Ishikawa (cell line): ENCODE data around the gene SPSB3.

Source experiments
- CEBPB ChIP-seq: IDR thresholded peaks from 2 replicates; pipeline ENCODE4 v1.6.1; 2012
- CREB1 ChIP-seq: IDR thresholded peaks from 2 replicates; pipeline ENCODE4 v1.6.1; 2012; ENCODE audit warnings: low read depth
- EGR1 ChIP-seq: IDR thresholded peaks from 2 replicates; pipeline ENCODE4 v1.6.1; 2012
- EP300 ChIP-seq: IDR thresholded peaks from 2 replicates; pipeline ENCODE4 v1.6.1; 2012; ENCODE audit warnings: borderline replicate concordance
- FOXM1 ChIP-seq: IDR thresholded peaks from 2 replicates; pipeline ENCODE4 v1.6.1; 2012; ENCODE audit warnings: low read depth, borderline replicate concordance
- NFIC ChIP-seq: IDR thresholded peaks from 2 replicates; pipeline ENCODE4 v1.6.1; 2012
- RAD21 ChIP-seq: IDR thresholded peaks from 2 replicates; pipeline ENCODE4 v1.6.1; 2012; ENCODE audit warnings: low read depth
- REST ChIP-seq: IDR thresholded peaks from 2 replicates; pipeline ENCODE4 v1.6.1; 2012; ENCODE audit warnings: low read depth, mild to moderate bottlenecking
- TAF1 ChIP-seq: IDR thresholded peaks from 2 replicates; pipeline ENCODE4 v1.6.1; 2012; ENCODE audit warnings: low read depth, mild to moderate bottlenecking
- TCF12 ChIP-seq: IDR thresholded peaks from 2 replicates; pipeline ENCODE4 v1.6.1; 2012; ENCODE audit warnings: low read depth
- TEAD4 ChIP-seq: IDR thresholded peaks from 2 replicates; pipeline ENCODE4 v1.6.1; 2012
- YY1 ChIP-seq: IDR thresholded peaks from 2 replicates; pipeline ENCODE4 v1.6.1; 2012; ENCODE audit warnings: low read depth
- ZBTB7A ChIP-seq: IDR thresholded peaks from 2 replicates; pipeline ENCODE4 v1.6.1; 2012; ENCODE audit warnings: low read depth
- TF ChIP-seq, protein P1 (sequence below): IDR thresholded peaks from 2 replicates; pipeline ENCODE4 v1.6.1; 2012
- TF ChIP-seq, protein P2 (sequence below): IDR thresholded peaks from 2 replicates; pipeline ENCODE4 v1.6.1; 2012

SPSB3 gene

DNA sequence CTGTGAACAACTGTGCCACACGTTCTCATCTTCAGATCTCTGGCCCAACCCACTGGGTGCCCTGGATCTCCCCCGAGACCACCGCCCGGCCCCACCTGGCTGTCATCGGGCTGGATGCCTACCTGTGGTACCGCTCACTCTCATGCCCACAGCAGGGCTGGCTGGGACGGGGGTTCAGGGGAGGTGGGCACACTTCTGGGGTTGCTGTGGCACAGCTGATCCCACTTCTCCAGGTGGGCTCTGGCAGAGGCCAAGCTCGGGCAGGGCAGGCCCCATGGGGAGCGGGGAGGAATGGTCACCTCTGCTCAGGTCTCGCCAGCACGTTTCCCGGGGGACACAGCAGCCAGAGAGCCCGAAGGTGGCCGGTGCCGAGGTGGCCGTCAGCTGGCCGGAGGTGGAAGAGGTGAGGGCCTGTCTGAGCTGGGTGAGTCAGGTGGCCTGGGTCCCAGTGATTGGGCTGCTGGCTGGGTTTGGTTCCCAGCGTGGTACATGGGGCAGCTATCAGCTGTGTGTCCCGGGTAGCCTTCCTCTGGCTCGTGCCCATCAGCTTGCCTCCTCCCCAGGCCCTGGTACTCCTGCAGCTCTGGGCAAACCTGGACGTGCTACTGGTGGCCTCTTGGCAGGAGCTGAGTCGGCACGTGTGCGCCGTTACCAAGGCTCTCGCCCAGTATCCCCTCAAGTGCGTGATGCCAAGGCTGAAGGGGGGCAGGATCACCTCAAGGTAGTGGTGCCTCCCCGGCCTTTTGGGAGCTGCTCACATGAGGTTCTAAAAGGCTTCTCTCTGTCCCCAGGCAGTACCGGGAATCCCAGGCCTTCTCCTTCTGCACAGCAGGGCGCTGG lies 7.1 kb downstream of the SPSB3 start:
- TF ChIP-seq CEBPB (no peak), REST (no peak), FOXM1 (no peak), NFIC (no peak), TAF1 (no peak), TEAD4 (no peak), ZBTB7A (no peak), RAD21 (no peak), TCF12 (no peak), EP300 (no peak), EGR1 (no peak)
- TF ChIP-seq, protein P1, sequence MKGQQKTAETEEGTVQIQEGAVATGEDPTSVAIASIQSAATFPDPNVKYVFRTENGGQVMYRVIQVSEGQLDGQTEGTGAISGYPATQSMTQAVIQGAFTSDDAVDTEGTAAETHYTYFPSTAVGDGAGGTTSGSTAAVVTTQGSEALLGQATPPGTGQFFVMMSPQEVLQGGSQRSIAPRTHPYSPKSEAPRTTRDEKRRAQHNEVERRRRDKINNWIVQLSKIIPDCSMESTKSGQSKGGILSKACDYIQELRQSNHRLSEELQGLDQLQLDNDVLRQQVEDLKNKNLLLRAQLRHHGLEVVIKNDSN: no peak
- TF ChIP-seq, protein P2, sequence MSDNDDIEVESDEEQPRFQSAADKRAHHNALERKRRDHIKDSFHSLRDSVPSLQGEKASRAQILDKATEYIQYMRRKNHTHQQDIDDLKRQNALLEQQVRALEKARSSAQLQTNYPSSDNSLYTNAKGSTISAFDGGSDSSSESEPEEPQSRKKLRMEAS: no peak

- TF ChIP-seq CEBPB (no peak), TCF12 (no peak), TAF1 (no peak), CREB1 (no peak), RAD21 (no peak)
Measured at GRCh38 chr16:1774448-1774780, 8.0 kb downstream of the SPSB3 start.

DNA sequence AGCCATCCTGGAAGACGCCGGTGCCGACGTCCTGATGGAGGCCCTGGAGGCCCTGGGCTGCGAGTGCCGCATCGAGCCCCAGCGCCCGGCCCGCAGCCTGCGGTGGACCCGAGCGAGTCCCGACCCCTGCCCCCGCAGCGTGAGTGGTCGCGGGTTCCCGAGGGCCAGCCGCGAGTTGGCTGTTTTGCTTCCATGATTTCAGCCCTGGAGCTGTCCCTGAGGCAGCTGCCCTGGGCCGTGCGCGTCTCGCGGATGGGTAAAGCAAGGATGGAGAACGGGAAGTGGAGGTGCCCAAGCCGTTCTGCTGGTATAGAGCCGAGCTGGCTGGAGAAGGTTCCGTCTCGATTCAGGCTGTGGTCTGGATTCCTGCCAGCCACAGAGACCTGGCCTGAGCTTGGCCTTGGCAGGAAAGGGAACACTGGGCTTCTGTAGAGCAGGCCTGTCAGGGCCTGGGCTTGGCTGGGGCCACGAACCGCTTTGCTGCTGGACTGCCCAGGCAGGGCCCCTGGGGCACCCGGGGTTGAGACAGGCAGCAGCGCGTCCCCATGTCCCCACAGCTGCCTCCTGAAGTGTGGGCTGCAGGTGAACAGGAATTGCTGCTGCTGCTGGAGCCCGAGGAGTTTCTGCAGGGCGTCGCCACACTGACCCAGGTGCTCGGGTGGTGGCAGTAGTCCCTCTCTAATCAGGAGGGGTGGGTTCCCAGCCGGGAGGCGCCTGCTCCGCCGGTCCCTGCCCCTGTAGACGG lies 8.5 kb downstream of the SPSB3 start:
- TF ChIP-seq, protein P2: peak; percentile 3; the same call in 1 of the 2 replicates
- no peak for TF ChIP-seq CEBPB

- TF ChIP-seq CREB1: peak; percentile 21; the same call in 1 of the 2 replicates
- TF ChIP-seq FOXM1: no peak
- TF ChIP-seq, protein P1: peak; percentile 56; the same call in 1 of the 2 replicates
- TF ChIP-seq, protein P2: peak; percentile 87
- TF ChIP-seq YY1: peak; percentile 93
- peak; percentile 99 for TF ChIP-seq TAF1
- peak; percentile 50; the same call in 1 of the 2 replicates for TF ChIP-seq RAD21
- peak; percentile 76 for TF ChIP-seq ZBTB7A
- TF ChIP-seq CEBPB: no peak
- no peak; the same call in 1 of the 2 replicates for TF ChIP-seq TEAD4
- no peak for TF ChIP-seq EP300
- TF ChIP-seq REST: no peak
- TF ChIP-seq NFIC: no peak
- TF ChIP-seq EGR1: peak; percentile 53; the same call in 1 of the 2 replicates
- TF ChIP-seq TCF12: 0 out of 2 replicates have a peak, but pooled peaks have one; percentile 46
Measured at GRCh38 chr16:1772908-1773702, 9.3 kb downstream of the SPSB3 start, which contains the start of gene MRPS34. Gene MRPS34, minus strand, starts transcription at chr16:1773134. Its CDS starts 15 bp downstream, at chr16:1773119.
